Placental epithelial cell (primary cell): ENCODE data around the gene GNPTAB. TPM values are rescaled to one million over a fixed set of nuclear protein-coding genes. Genes with fewer than 3 reads are reported as not detected.

Experiments used
- small RNA-seq: library from RNA; depleted of rRNA; stranded (forward); fragments of <200 nt; gene quantifications from one replicate; pipeline ENCODE3, GENCODE V24; 2012
- total RNA-seq: library from RNA; depleted of rRNA; stranded (reverse); fragments of >200 nt; gene quantifications from 2 replicates; pipeline ENCODE4 v1.2.3, GENCODE V29; 2012

The GNPTAB gene
- total RNA-seq, result 36.9 and 40.9 TPM in 2 replicates

DNA sequence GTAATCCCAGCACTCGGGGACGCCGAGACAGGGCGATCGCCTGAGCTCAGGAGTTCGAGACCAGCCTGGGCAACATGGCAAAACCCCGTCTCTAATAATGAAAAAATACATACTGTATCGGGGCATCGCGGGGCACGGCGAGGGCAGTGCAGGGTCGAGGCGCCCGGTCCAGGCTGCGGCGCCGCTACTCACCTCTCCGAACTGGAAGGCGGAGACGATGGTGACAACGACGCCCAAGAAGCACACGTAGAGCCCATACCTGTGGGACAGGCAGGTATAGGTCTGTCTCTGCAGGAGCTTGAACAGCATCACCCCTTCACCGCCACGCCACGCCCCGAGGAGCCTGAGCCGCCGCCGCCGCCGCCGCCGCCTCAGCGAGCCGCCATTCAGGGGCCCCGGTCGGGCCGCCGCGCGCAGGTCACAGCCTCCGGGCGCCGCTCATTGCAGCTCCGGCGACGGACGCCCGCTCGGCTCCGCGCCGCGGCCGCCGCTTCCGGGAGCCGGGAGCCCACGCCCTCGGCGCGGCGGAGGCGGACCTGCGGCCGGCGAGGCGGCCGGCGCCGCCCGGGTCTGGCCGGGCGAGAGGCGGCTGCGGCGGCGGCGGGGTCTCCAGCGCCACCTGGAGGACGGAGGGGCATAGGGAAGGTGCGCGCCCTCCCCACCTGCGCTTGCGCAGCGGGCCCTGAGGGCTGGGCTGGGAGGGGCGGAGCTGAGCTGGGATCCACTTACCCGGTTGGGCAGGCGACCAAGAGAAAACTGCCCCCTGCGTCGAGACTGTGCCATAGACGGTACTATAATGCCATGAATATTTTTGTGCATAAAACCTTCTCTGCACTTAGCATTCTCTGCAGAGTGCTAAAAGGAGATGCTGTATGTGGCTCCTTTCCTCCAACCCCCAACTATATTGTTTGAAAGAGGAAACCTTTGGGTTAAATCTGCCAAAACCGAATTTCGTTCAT lies at the start of gene GNPTAB:
Gene GNPTAB (minus strand): TSS at position 593 of the 959 bp plus-strand sequence. CDS start 284 bp downstream, at position 309.

GRCh38 chr12:101876861-101877805 lies 46.4 kb upstream of the GNPTAB start, which contains the start of gene DRAM1:
Gene DRAM1, plus strand, starts transcription at chr12:101877580. Its CDS starts 210 bp downstream, at chr12:101877790.

DNA sequence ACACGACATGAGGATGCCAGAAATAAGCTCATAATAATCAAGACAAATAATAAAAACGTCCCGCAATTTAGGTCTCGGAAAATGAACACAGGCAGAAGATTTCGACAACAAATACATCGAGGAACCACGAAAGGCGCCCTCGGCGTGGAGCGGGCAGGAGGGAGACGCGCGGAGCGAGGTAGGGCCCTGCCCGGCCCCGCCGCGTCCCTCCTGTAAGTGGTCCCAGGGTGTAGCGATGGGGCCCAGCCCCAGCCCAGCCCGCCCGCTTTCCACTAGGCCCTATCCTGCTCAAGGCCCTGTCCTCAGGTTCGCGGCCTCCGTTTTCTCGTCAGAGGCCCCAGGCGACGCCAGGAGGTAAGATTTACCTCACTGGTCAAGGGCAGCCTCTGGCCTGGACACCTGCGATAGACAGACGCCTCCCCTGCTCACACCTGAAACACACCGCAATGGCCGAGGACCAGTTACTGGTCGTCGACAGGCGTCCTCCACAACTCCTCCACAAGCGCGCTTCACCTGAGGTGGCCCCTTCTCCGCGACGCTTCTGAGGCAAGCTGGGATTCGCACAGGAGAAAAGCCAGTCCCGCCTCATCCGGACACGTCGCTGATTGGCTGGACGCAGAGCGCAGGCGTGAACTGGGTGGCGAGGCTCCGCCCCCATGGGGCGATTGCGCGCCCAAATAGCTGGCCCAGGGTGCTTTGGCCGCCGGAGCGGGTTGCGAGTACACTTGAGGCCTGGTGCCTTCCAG lies 91.7 kb downstream of the GNPTAB start, which contains the start of gene SYCP3:
Gene SYCP3 (minus strand): TSS at position 543 of the 746 bp plus-strand sequence. CDS start 1,527 bp downstream, outside the sequence.

DNA sequence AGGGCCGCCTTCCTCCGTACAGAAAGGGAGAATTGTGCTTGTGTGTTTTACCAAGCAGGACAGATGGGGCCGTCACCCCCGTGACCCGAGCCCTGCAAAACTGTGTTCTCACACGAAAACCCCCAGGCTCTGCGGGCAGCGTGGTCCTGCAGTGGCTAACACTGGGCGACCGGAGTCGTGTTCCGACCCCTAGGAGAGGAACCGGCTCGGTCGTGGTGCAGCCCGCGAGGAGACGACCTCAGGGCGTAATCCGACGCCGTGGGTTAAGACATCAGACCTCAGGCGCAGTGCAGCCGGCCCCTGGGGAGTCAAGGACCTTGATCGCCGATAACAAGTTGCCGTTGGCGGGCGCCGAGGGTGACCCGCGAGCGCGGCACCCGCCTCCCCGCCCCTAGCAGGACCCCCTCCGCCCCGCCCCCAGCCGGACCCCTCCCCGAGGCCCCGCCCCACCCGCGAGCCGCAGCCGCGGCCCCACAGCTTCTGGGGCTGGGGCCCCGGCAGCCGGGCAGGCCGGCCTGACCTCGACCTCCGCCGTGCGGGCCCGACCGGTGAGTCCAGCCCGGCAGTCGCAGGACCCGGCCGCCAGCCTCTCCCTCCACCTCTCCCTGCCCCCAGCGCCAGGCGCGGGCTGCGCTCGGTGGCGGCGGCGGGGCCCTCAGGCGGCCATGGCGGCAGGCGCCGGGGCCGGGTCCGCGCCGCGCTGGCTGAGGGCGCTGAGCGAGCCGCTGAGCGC lies 133.4 kb downstream of the GNPTAB start, which contains the start of gene CHPT1:
Gene CHPT1 (plus strand): TSS at position 444 of the 733 bp plus-strand sequence. CDS start 222 bp downstream, at position 666.

Small RNA genes within 50 kb of the gene (small RNA-seq; reads per million reads assigned to genes)
- gene RNA5SP368 (not detected), gene RNA5SP369 (not detected), gene RNU6-101P (not detected), gene RNU6-1183P (not detected), gene RNU6-172P (not detected), gene RNY1P16 (not detected)

Other genes with a start within 250 kb of the GNPTAB start
- not detected in 2 replicates for gene MYBPC1, start 236.0 kb downstream of the GNPTAB start, total RNA-seq
- 15.3 and 32.1 TPM in 2 replicates for gene CHPT1, start 133.3 kb downstream of the GNPTAB start, total RNA-seq
- gene SYCP3, start 91.5 kb downstream of the GNPTAB start, total RNA-seq, result under 0.01 TPM in 1 of 2 replicates, not detected in the other
- 10.2 and 16.5 TPM in 2 replicates for gene DRAM1, start 46.6 kb upstream of the GNPTAB start, total RNA-seq
- gene WASHC3, start 231.0 kb upstream of the GNPTAB start, total RNA-seq, result 49.9 and 68.1 TPM in 2 replicates